LNCAP (cell line): ENCODE data around the gene PERM1.

ENCODE experiments used
- TF ChIP-seq, protein P1 (sequence below): fragments of 450-650 bp; IDR thresholded peaks from 2 replicates; pipeline ENCODE4 v1.5.1; 2017; ENCODE audit warnings: mild to moderate bottlenecking

The PERM1 gene

DNA sequence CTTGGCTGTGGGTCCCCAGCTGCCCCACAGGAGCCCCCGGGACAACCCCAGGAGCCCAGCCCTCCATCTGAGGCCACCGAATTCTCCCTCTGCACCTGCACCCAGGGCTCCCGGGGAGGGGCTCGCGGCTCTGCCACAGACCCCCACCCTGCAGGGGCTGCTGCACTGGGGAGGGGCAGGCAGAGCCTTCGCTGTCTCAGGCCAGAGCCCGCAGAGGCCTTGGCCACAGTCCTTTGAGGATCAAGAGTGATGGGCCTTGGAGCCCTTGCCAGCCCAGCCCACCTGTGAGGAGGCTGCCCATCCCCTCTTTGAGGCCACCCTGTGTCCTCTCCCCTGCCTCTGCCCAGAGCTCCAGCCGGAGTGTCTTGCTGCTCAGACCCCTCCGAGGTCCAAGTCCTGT is 6.5 kb downstream of the PERM1 start:
- TF ChIP-seq, protein P1, sequence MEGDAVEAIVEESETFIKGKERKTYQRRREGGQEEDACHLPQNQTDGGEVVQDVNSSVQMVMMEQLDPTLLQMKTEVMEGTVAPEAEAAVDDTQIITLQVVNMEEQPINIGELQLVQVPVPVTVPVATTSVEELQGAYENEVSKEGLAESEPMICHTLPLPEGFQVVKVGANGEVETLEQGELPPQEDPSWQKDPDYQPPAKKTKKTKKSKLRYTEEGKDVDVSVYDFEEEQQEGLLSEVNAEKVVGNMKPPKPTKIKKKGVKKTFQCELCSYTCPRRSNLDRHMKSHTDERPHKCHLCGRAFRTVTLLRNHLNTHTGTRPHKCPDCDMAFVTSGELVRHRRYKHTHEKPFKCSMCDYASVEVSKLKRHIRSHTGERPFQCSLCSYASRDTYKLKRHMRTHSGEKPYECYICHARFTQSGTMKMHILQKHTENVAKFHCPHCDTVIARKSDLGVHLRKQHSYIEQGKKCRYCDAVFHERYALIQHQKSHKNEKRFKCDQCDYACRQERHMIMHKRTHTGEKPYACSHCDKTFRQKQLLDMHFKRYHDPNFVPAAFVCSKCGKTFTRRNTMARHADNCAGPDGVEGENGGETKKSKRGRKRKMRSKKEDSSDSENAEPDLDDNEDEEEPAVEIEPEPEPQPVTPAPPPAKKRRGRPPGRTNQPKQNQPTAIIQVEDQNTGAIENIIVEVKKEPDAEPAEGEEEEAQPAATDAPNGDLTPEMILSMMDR = no peak

DNA sequence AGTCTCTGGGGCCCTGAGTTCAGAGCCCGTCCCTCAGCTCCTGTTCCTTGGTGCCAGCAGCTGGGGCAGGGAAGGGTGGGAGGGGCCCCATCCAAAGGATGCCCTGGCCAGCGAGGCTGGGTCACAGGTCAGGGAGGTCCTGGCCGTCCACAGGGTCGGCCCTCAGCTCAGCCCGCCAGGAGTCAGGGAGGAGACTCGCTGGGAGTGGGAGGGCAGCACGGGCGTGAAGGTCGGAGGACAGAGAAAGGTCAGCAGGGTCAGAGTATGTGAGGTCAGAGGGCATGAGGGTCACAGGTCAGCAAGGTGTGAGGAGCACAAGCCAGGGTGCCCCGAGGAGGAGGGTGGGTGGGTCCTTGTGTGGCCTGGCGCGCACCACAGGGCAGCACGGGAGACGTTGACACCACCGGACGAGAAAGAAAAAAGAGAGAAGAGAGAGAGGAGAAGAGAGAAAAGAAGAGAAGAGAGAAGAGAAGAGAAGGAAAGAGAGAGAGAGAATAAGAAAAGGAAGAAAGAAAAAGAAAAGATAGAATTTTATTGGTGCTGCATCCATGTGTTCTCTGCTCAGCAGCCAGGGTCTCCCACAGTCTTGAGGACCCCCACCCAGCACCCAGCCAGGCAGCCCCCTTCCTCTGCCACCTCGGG is 7.1 kb downstream of the PERM1 start:
- TF ChIP-seq, protein P1 = no peak

DNA sequence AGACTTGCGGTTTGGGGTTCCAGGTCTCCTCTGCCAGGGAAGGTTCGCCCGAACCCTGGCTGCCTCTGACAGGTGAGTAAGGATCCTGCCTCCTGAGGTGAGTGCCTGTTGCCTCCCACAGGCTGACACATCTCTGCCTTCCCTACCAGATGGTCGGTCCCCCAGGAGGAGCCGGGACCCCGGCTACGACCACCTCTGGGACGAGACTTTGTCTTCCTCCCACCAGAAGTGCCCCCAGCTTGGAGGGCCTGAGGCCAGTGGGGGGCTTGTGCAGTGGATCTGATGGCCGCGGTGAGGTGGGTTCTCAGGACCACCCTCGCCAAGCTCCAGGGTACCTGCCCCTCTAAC is 7.6 kb downstream of the PERM1 start:
- TF ChIP-seq, protein P1 = no peak

DNA sequence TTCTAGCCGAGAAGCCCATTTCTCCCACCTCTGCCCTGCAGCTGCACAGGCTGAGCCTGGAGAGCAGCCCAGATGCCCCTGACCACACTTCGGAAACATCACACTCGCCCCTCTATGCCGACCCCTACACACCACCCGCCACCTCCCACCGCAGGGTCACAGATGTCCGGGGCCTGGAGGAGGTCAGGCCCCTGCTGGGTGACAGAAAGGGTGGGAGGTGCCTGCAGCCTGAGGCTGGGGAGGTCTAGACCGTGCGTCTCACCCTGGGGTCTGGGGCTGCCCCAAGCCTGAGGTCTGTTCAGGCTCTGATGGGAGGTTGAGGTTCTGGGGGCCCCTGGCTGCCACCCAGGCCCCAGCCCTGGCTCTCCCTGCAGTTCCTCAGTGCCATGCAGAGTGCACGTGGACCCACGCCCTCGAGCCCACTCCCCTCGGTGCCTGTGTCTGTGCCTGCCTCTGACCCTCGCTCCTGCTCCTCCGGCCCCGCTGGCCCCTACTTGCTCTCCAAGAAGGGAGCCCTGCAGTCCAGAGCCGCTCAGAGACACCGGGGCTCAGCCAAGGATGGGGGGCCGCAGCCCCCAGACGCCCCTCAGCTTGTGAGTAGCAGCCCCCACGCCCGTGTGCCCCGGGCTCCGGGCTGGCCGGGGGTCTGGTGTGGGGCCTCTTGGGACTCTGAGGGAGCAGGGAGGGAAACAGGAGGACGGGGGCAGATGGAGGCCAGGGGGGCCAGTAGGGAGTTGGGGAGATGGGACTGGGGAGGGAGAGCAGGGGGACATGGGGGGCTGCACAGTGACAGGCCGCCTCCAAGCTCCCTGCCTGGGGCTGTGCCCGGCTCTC is 8.2 kb downstream of the PERM1 start:
- TF ChIP-seq, protein P1 = no peak

DNA sequence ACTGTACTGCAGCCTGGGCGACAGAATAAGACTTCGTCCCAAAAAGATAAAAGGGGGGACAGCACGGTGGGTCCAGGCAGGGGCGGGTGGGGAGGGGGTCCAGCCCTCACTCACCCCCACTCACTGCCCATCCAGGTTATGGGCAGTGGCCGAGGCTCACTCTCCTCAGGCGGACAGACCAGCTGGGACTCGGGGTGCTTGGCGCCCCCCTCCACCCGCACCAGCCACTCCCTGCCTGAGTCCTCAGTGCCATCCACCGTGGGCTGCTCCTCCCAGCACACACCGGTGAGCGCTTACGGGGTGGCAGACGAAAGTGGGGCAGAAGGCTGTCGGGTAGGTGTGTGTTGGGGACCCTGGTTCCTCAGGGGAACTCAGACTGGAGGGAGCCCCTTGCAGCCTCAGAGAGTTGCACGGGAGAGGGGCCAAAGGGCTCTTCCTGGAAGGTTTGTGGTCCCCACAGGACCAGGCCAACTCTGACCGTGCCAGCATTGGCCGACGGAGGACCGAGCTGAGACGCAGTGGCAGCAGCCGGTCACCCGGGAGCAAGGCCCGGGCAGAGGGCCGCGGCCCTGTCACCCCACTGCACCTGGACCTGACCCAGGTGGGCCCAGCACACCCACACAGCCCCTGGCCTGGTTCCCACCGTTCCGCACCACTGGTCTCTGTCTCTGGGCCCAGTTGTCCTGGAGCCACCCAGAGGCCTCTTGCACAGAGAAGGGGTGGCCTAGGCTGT is 9.0 kb downstream of the PERM1 start:
- TF ChIP-seq, protein P1 = no peak

DNA sequence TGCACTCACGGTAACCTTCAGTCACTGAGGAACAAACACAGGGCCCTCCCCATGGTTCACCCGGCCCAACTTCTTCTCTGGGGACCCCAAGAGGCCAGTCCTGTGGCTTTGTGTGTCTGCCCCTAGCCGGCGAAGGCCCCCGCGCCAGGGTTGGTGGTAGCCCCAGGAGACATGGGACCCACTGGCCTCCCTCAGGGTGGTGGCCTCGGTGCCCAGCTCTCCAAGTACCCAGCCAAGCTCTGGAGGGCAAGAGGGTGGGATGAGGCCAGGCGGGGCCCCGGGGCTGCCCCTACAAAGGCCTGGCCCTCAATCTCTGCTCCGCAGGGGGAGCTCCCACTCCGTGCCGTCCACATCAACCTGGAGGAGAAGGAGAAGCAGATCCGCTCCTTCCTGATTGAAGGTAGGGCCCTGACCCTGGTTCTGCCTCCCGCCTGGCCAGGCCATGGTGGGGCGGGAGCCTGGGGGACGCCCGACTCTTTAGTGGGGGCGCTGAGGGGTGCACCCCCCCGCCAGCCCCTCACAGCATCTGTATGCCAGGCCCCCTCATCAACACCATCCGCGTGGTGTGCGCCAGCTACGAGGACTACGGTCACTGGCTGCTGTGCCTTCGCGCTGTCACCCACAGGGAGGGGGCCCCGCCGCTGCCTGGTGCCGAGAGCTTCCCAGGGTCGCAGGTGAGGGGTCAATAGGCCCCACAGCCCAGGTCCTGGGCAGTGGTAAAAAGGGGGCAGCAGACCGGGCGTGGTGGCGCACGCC is 10.0 kb downstream of the PERM1 start:
- TF ChIP-seq, protein P1 = no peak

DNA sequence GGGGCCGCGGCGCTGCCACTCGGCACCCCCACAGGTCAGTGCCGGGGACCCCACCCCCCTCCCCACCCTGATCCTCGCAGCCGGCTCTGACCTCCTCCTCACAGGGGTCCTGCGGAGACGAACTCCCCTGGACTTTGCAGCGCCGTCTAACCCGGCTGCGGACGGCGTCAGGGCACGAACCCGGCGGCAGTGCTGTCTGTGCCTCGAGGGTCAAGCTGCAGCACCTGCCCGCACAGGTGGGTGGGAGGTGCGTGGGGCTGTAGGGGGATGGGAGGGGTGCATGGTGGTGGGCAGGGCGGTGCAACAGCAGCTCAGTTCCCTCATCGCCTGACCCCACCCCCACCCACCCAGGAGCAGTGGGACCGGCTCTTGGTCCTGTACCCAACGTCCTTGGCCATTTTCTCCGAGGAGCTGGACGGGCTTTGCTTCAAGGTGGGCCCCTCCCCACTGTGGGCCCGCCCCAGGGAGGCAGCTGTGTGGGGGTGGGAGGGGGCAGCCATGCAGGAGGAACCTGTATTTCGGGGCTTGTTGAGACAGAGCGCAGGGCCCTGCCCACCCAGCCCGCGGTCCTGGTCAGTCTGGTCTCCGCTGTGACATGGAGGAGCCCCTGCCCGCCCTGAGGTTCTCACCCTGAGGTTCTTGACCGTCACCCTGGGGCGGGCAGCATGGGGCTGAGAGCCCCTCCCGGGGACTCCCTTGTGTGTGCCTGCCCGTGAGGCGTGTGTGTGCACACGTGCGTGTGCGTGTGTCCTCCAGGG is 10.7 kb downstream of the PERM1 start:
- TF ChIP-seq, protein P1 = no peak
